ENCODE measurements around the gene MDC1.

The MDC1 gene

GRCh38 chr6:30748851-30749540 is 31.9 kb upstream of the MDC1 start:
- no peak for DNase-seq (ENCODE audit: low read depth, low spot score)

GRCh38 chr6:30747902-30748769 is 31.1 kb upstream of the MDC1 start:
- DNase-seq (ENCODE audit: low read depth, low spot score), result no peak

GRCh38 chr6:30747300-30747687 is 30.2 kb upstream of the MDC1 start:
- no peak for DNase-seq (ENCODE audit: low read depth, low spot score)

- no peak for DNase-seq (ENCODE audit: low read depth, low spot score)
These were observed 27.1 kb upstream of the MDC1 start, which contains the start of gene IER3 for GRCh38 chr6:30744054-30744805. TSS of gene IER3 (minus strand) at chr6:30744547. CDS start at chr6:30744518, 29 bp downstream.

- DNase-seq (ENCODE audit: low read depth, low spot score), result no peak
These were observed 26.3 kb upstream of the MDC1 start for GRCh38 chr6:30743099-30744053.

GRCh38 chr6:30742316-30743098 is 25.4 kb upstream of the MDC1 start, which contains the start of gene FLOT1:
TSS of gene FLOT1 (minus strand) at chr6:30742687. CDS start at chr6:30742189, 498 bp downstream.
- peak; percentile 88 for DNase-seq (ENCODE audit: low read depth, low spot score)

GRCh38 chr6:30741789-30742315 is 24.8 kb upstream of the MDC1 start:
- DNase-seq (ENCODE audit: low read depth, low spot score), result no peak

GRCh38 chr6:30741063-30741779 is 24.1 kb upstream of the MDC1 start:
- no peak for DNase-seq (ENCODE audit: low read depth, low spot score)

GRCh38 chr6:30740540-30740870 is 23.4 kb upstream of the MDC1 start:
- DNase-seq (ENCODE audit: low read depth, low spot score), result no peak

- no peak for DNase-seq (ENCODE audit: low read depth, low spot score)
These were observed 21.5 kb upstream of the MDC1 start for GRCh38 chr6:30738532-30738931.

GRCh38 chr6:30735668-30736314 is 18.7 kb upstream of the MDC1 start:
- DNase-seq (ENCODE audit: low read depth, low spot score), result no peak

- DNase-seq (ENCODE audit: low read depth, low spot score), result no peak
These were observed 15.3 kb upstream of the MDC1 start for GRCh38 chr6:30732237-30732943.

- no peak for DNase-seq (ENCODE audit: low read depth, low spot score)
These were observed 13.7 kb upstream of the MDC1 start for GRCh38 chr6:30730601-30731435.

GRCh38 chr6:30727920-30728553 is 11.0 kb upstream of the MDC1 start:
- DNase-seq (ENCODE audit: low read depth, low spot score), result no peak

GRCh38 chr6:30726506-30727413 is 9.7 kb upstream of the MDC1 start:
- DNase-seq (ENCODE audit: low read depth, low spot score), result no peak
